ENCODE measurements around the gene ATP5F1A. TPM values are rescaled to one million over a fixed set of nuclear protein-coding genes. Genes with fewer than 3 reads are reported as not detected.

Gene ATP5F1A
- total RNA-seq, 2 experiments from 2014 or later = 218 to 284 TPM

DNA sequence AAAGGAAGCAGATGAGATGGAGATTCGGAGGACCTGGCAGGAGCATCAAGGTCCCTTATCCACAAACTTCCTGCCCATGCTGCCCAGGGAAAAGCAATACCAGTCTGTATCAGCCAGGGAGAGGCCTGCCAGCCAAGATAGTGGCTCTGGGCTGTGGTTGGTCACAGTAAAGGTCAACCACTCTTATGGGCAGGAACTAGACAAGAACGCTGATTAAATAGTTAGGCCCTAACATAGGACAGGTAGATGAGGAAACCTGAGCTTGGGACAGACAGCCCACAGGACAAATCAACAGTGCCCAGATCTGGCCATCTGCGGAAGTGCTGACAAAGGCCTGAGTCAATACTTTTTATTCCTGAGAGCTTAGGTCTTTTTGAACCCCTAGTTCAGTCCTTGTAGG, 36.7 kb downstream of the ATP5F1A start:
- no peak for TF ChIP-seq EZH2phosphoT487 (IDR thresholded peaks at IDR 0.05; ENCODE audit: borderline replicate concordance, low read depth, low read length)
- TF ChIP-seq, protein P1, sequence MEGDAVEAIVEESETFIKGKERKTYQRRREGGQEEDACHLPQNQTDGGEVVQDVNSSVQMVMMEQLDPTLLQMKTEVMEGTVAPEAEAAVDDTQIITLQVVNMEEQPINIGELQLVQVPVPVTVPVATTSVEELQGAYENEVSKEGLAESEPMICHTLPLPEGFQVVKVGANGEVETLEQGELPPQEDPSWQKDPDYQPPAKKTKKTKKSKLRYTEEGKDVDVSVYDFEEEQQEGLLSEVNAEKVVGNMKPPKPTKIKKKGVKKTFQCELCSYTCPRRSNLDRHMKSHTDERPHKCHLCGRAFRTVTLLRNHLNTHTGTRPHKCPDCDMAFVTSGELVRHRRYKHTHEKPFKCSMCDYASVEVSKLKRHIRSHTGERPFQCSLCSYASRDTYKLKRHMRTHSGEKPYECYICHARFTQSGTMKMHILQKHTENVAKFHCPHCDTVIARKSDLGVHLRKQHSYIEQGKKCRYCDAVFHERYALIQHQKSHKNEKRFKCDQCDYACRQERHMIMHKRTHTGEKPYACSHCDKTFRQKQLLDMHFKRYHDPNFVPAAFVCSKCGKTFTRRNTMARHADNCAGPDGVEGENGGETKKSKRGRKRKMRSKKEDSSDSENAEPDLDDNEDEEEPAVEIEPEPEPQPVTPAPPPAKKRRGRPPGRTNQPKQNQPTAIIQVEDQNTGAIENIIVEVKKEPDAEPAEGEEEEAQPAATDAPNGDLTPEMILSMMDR (conservative IDR thresholded peaks at IDR 0.05; ENCODE audit: low read length) = no peak
- BruUV-seq (replicated peaks) = no TSS peak
- no peak overlapping the region for H2AFZ ChIP-seq (ENCODE audit: low read length)
- intact Hi-C loops (cut with micrococcal nuclease; ENCODE audit: unreplicated experiment) = no loop called here
- no peaks in the 10 kb centered on the region for H3K9me3 ChIP-seq (ENCODE audit: low read length)
- CTCF ChIA-PET (ENCODE audit: unreplicated experiment) = no interaction called here
- H3K4me3 ChIP-seq (ENCODE audit: low read depth, low read length, poor library complexity, severe bottlenecking) = no peak overlapping the region
- no peaks in the 10 kb centered on the region for H4K20me1 ChIP-seq (ENCODE audit: insufficient read depth, low read length)
- no peaks in the 10 kb centered on the region for H3K4me1 ChIP-seq (ENCODE audit: insufficient read depth, low read length, poor library complexity, severe bottlenecking)
- H3K79me2 ChIP-seq (ENCODE audit: insufficient read depth, low read depth, low read length) = no peaks in the 10 kb centered on the region
- POLR2A ChIA-PET = no interaction called here
- H3K36me3 ChIP-seq (ENCODE audit: insufficient read depth, low read length) = no peaks in the 10 kb centered on the region
- H3K27ac ChIP-seq (ENCODE audit: low read depth, low read length, poor library complexity, severe bottlenecking) = no peak overlapping the region
- no peak for DNase-seq (ENCODE audit: low spot score)
- no peak overlapping the region for H3K4me2 ChIP-seq (ENCODE audit: low read length)
- no peaks in the 10 kb centered on the region for H3K9me2 ChIP-seq (ENCODE audit: insufficient read depth, low read length)

DNA sequence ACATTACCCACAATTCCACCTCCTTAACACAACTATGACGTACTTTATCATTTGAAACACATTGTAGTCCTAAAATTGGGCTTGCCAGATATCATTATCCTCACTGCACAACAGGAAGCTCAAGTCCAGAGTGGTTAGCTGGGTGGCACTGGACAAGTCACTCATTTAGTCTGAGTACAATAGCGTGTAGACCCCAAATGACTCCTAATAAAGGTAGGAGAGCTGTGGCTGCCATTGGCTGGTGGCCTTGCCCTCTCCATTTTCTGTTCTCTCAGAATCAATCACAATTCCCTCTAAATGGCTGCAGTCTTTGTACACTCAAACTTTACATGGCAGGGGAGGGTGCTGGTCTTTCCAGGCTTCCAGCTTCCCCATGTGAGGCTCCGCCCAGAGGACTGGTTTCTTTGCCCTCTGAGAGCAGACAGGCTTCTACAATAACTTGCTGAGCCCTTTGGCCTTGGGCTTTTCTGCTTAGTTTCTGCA, 37.7 kb downstream of the ATP5F1A start:
- Histone ChIP-seq H3K4me2 (ENCODE audit: low read length) (no peak overlapping the region), H3K4me1 (ENCODE audit: insufficient read depth, low read length, poor library complexity, severe bottlenecking) (no peaks in the 10 kb centered on the region), H2AFZ (ENCODE audit: low read length) (no peak overlapping the region), H3K27ac (ENCODE audit: low read depth, low read length, poor library complexity, severe bottlenecking) (no peak overlapping the region), H3K9me3 (ENCODE audit: low read length) (no peaks in the 10 kb centered on the region), H3K9me2 (ENCODE audit: insufficient read depth, low read length) (no peaks in the 10 kb centered on the region), H3K36me3 (ENCODE audit: insufficient read depth, low read length) (no peaks in the 10 kb centered on the region), H4K20me1 (ENCODE audit: insufficient read depth, low read length) (no peaks in the 10 kb centered on the region), H3K79me2 (ENCODE audit: insufficient read depth, low read depth, low read length) (no peaks in the 10 kb centered on the region), H3K4me3 (ENCODE audit: low read depth, low read length, poor library complexity, severe bottlenecking) (no peak overlapping the region)
- no peak for DNase-seq (ENCODE audit: low spot score)
- intact Hi-C loops (cut with micrococcal nuclease; ENCODE audit: unreplicated experiment) = no loop called here
- ChIA-PET POLR2A (interaction anchor here (0.5 kb wide), 1 partner anchor 1308 kb away, joined by 3 read pairs; no protein-coding TSS in a partner anchor), CTCF (ENCODE audit: unreplicated experiment) (no interaction called here)
- TF ChIP-seq, protein P1 (conservative IDR thresholded peaks at IDR 0.05; ENCODE audit: low read length) = no peak
- BruUV-seq (replicated peaks) = no TSS peak

DNA sequence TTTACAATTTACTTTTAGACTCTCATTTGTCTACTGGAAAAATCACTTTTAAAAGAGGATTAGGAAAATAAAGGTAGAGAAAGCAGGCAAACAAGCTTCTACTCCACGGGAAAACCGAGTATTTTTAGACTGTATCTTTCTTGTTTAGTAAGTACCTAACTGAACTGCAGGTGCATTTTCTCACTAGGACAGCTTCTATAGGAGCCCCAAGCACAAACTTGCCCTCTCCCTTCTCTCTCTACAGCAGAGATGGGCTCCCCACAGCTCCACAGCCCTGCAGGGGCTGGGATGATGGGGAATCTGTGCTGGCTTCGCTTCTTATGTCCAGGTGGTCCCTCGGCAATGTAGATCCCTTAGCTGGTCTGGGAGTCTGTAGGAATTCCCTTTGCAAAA, 42.3 kb downstream of the ATP5F1A start:
- intact Hi-C loops (cut with micrococcal nuclease; ENCODE audit: unreplicated experiment) = no loop called here

More for the DNA sequence above, 42.3 kb downstream of the ATP5F1A start:
- no TSS peak for BruUV-seq (replicated peaks)
- no peak for DNase-seq (ENCODE audit: low spot score)
- H2AFZ ChIP-seq (ENCODE audit: low read length) = no peak overlapping the region
- H3K4me3 ChIP-seq (ENCODE audit: low read depth, low read length, poor library complexity, severe bottlenecking) = no peak overlapping the region
- no peaks in the 10 kb centered on the region for H3K36me3 ChIP-seq (ENCODE audit: insufficient read depth, low read length)
- CTCF ChIA-PET (ENCODE audit: unreplicated experiment) = no interaction called here
- no peaks in the 10 kb centered on the region for H3K4me1 ChIP-seq (ENCODE audit: insufficient read depth, low read length, poor library complexity, severe bottlenecking)
- no peaks in the 10 kb centered on the region for H3K9me3 ChIP-seq (ENCODE audit: low read length)
- H3K4me2 ChIP-seq (ENCODE audit: low read length) = no peak overlapping the region
- H3K9me2 ChIP-seq (ENCODE audit: insufficient read depth, low read length) = no peaks in the 10 kb centered on the region
- no peak overlapping the region for H3K27ac ChIP-seq (ENCODE audit: low read depth, low read length, poor library complexity, severe bottlenecking)
- H3K79me2 ChIP-seq (ENCODE audit: insufficient read depth, low read depth, low read length) = no peaks in the 10 kb centered on the region
- H4K20me1 ChIP-seq (ENCODE audit: insufficient read depth, low read length) = no peaks in the 10 kb centered on the region
- TF ChIP-seq, protein P1 (conservative IDR thresholded peaks at IDR 0.05; ENCODE audit: low read length) = no peak
- TF ChIP-seq EZH2phosphoT487 (IDR thresholded peaks at IDR 0.05; ENCODE audit: borderline replicate concordance, low read depth, low read length) = no peak
- POLR2A ChIA-PET = no interaction called here

All from OCI-LY7 (cell line).